Glomerular visceral epithelial cell (primary cell): Measurements from ENCODE around the gene RAB1B.
"Not testable (repeated sequence)": the region's sequence is repeated elsewhere in the genome, so short reads cannot be mapped to it uniquely, and the experiment has no call there.

Experiments
- DNase-seq: peaks from one replicate; pipeline ENCODE4 v3.0.0-alpha.2; 2016; ENCODE audit errors: extremely low spot score

RAB1B gene

DNA sequence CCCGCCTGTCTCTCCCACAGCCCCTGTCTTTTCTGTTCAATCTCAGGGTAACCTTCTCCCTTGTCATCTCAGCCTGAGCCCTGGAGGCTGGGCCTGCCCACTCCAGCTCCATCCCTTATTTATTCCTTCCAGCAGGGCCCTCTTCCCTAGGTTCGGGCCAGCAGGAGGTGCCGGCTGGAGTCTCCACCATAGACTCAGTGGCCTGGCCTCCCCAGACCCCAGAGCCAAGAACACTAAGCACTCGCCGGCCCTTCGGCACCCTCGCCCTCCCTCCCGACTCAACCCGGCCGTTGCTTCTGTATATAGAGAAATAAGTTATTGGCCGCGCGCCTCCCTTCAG is 1.4 kb upstream of the RAB1B start:
- DNase-seq = no peak

- DNase-seq = peak; percentile 80
These were observed 828 bp upstream of the RAB1B start for GRCh38 chr11:66267379-66268243.

GRCh38 chr11:66268952-66269905 is 790 bp downstream of the RAB1B start:
- DNase-seq = peak; percentile 39

DNA sequence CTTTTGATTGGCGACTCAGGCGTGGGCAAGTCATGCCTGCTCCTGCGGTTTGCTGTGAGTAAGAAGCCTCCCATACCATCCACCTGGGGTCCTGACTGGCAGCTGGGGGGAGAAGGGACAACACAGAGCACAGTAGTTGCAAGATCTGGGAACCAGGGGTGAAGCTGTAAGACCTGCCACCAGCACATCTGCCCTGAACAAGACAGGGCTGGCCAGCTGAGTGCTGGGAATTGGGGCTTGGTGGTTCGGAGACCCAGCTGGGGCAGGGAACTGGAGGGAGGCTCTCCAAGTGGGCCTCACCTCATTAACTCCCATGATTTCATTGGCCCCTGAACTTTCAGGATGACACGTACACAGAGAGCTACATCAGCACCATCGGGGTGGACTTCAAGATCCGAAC is 3.4 kb downstream of the RAB1B start:
- DNase-seq = no peak

GRCh38 chr11:66272596-66272995 is 4.2 kb downstream of the RAB1B start:
- DNase-seq = no peak

DNA sequence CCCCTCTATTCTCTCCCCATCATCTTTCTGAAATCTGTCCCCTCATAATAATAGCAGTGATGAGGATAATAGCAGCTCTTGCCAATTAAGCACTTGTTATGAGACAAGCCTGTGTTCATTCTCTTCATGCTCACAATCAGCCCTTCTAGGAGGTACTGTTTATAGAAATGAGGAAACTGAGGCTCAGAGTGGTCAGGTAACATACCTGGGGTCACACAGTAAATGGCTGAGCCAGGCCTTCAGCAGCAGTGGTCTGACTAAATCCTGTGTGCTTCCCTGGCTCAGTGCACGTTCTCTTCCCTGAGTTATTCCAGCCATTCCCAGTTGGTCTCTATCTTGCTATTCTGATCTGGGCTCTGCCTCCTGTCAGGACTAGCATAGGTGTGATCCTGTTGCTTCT is 5.8 kb downstream of the RAB1B start:
- DNase-seq = no peak

DNA sequence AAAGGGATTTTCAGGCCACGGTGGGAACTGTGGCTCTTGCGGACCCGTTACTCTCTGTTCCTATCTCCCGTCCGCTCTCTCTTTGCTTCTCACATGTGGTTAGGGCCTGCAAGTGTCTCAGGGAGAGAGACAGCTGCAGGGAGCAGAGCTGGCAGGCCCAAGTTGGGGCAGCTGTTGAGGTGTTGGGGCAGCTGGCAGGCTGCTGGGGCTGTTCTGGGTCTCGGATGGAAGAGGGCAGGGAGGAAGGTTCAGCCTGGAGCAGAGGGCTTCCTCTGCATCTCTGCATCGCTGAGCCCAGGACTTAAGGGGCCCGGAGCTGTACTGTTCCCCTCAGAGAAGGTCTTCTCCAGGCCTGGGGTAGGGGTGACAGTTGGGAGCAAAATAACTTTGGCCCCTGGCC is 7.0 kb downstream of the RAB1B start:
- DNase-seq = no peak

DNA sequence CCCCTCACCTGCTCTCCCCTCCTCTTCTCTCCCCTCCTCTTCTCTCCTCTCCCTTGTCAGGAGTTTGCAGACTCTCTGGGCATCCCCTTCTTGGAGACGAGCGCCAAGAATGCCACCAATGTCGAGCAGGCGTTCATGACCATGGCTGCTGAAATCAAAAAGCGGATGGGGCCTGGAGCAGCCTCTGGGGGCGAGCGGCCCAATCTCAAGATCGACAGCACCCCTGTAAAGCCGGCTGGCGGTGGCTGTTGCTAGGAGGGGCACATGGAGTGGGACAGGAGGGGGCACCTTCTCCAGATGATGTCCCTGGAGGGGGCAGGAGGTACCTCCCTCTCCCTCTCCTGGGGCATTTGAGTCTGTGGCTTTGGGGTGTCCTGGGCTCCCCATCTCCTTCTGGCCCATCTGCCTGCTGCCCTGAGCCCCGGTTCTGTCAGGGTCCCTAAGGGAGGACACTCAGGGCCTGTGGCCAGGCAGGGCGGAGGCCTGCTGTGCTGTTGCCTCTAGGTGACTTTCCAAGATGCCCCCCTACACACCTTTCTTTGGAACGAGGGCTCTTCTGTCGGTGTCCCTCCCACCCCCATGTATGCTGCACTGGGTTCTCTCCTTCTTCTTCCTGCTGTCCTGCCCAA is 7.7 kb downstream of the RAB1B start:
- no peak for DNase-seq

GRCh38 chr11:66276619-66277018 is 8.2 kb downstream of the RAB1B start:
- DNase-seq = not testable (repeated sequence)

DNA sequence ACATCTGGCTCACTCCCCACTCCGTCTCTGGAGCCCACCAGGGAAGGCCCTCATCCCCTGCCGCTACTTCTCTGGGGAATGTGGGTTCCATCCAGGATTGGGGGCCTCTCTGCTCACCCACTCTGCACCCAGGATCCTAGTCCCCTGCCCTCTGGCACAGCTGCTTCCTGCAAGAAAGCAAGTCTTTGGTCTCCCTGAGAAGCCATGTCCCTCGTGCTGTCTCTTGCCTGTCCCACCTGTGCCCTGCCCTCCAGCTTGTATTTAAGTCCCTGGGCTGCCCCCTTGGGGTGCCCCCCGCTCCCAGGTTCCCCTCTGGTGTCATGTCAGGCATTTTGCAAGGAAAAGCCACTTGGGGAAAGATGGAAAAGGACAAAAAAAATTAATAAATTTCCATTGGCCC is 8.6 kb downstream of the RAB1B start:
- not testable (repeated sequence) for DNase-seq

- DNase-seq = no peak
These were observed 9.3 kb downstream of the RAB1B start, which contains the start of gene CNIH2 for GRCh38 chr11:66277471-66278362. CNIH2 (plus strand) TSS chr11:66278175; CDS start chr11:66278457, 282 bp downstream.

DNA sequence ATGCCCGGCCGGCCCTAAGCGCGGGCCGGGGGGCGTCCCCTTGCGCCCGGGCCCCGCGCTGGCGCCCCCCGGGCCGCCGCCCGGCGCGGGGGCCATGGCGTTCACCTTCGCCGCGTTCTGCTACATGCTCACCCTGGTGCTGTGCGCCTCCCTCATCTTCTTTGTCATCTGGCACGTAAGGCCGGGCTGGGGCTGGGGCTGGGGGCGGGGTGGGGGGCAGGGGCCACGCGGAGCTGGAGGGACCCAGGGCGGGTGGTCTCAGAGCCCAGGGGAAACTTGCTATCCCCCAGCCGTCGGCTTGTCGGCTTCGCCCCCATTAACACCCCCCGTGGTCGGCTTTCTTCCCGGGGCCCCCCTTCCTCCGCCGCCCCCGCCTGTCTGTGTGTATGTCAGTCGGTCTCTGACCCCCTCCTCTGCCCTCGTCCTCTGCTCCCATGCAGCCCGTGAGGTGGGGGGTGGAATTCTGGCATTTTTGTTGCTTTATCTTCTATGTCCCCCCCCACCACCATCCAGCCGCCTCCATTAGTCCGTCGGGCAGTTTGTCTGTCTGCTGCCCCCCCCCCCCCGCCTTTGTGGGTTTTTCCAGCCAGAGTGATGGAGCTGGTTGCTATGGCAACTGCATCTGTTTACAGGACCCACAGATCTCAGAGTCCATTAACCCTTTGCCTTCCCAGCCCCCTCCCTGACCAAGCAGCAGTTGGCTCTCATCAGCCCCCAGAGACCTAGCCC is 10.1 kb downstream of the RAB1B start:
- DNase-seq = peak; percentile 46

DNA sequence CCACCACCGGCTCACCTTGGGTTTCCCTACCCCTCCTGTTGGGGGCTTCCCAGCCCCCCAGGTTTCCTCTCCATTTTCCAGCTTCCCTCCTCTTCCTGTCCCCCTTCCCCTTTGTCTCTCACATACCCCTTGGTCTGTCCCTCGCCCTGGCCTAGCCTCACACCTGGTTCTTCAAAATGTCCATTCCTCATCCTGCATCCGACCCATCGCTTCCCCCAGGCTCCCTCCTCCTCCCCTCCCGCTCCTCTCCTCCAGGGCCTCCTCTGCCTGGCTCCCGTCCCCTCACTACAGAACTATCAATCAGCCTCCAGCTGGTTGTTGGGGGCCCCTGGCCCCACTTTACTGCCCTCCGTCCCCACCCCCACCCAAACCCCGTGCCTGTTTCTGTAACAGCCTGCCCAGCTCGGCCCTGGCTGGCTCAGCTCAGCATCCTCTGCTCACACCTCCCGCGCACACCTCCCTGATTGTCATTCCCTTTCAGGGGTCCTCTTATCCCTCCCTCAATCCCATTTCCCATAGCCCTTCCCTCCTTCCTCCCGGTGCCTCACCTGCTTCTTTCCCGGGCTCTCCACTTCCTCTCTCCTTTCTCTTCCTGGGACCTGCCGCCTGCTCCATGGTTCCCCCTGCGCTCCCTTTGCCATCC is 10.8 kb downstream of the RAB1B start:
- DNase-seq = no peak

DNA sequence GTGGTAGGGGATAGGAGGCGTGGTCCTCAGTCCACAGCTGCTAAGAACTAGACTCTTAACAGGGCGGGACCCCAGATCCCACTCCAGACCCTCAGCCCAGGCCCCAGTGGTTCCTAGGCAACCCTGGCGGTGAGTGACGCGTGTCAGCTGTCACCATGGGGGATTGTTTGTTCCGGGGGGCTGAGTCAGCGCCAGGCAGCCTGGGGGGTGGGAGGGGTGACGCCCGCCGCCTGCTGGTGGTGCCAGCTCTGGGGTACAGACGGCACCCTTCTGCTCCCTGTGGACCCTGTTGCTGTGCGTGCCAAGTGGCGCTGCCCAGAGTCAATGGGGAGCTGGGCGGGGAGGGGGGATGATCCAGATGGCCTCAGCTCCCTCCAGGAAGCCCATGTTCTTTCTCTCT is 12.0 kb downstream of the RAB1B start:
- DNase-seq = no peak

DNA sequence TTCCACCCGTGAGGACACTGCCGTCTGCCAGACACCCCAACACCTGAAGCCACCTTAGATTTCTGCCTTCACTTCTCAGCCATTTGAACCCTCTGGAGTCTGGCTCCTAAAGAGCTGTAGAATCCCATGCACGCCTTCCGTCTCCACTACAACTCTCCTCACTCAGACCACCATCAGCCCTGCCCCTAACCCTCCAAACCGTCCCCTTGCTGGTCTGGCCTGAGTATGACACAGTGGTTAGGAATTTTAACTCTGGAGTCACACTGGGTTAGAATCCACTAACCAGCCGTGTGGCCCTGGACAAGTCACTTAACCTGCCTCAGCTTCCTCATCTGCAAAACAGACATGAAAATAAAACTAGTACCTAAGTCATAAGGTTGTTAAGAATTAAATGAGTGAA is 12.6 kb downstream of the RAB1B start:
- DNase-seq = no peak

DNA sequence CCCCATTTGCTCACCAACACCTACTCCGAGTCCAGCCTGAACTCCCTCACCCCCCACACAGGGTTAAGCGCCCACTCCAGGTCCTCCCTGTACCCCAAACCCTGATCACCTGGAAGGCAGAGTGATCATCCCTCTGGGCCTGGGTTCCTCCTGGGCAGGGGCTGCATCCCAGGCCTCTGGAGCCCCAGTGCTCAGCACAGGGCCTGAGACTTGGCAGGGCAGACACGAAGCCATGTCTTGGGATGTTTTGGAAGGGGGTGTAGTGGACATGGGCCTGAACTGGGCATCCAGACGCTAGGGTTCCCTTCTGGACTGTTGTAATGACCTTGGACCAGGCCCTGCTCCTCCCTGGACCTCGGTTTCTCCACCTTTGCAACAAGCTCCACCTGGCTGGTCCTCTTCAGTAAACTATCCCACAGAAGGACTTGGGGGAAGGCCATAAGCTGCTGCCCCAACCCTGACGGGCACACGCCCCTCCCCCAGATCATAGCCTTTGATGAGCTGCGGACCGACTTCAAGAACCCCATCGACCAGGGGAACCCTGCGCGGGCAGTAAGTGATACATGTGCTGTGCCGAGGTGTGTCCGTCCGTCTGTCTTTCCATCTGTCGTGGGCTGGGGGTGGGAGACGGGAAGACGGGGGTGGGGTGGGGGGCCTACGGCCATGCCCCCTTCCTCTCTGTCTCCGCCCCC is 13.5 kb downstream of the RAB1B start:
- DNase-seq = no peak

DNA sequence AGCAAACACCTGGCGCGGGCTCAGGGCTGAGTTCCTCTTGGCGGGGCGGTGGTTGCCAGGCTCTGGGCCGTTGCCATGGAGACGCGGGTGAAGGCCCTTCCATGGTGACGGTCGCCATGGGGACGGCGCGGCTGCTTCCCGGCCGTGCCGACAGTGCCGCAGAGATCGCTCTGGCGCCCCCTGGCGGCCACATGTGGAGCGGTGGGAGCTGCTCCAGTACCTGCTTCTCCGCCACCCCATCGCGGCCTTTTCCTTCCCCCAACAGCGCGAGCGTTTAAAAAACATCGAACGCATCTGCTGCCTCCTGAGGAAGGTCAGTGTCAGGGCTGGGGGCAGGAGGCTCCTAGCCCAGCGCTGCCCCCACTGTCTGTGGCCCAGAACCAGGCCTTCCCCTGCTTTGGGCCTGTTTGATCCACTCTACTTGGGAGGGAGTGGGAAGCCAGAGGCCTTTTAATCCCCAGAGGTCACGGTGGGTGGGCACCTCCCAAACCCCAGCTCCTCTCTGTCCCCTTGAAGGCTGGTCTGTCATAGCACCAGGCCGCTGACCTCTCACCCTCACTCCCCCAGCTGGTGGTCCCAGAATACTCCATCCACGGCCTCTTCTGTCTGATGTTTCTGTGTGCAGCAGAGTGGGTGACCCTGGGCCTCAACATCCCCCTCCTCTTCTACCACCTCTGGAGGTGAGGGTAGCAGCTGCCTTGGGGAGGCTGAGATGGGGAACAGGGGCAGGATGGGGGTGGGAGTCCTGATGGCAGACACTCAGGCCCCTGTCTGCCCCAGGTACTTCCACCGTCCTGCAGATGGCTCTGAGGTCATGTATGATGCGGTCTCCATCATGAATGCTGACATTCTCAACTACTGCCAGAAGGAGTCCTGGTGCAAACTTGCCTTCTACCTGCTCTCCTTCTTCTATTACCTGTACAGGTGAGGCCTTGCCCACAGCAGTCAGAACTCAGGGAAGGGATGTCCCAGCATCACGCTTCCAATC is 14.3 kb downstream of the RAB1B start:
- DNase-seq = peak; percentile 94

GRCh38 chr11:66283461-66284105 is 15.1 kb downstream of the RAB1B start:
- no peak for DNase-seq
